Measurements from ENCODE around the gene FOSL1. TPM values are rescaled to one million over a fixed set of nuclear protein-coding genes. Genes with fewer than 3 reads are reported as not detected.
"Not testable (repeated sequence)": the region's sequence is repeated elsewhere in the genome, so short reads cannot be mapped to it uniquely, and the experiment has no call there.

FOSL1 gene
- total RNA-seq, 1 experiment from 2014 or later = 1.5 TPM

GRCh38 chr11:65894034-65894591 lies 6.1 kb downstream of the FOSL1 start:
- Histone ChIP-seq H3K27ac (no peak overlapping the region), H3K27me3 (no peaks in the 10 kb centered on the region), H3K4me1 (peaks cover 19% of the 10 kb centered on the region; the same call in 1 of the 2 replicates), H3K9me3 (replicated peaks) (no peaks in the 10 kb centered on the region), H3K36me3 (no peaks in the 10 kb centered on the region), H3K4me3 (no peak overlapping the region)
- no peak for DNase-seq

- H3K4me3 ChIP-seq = no peak overlapping the region
- peaks cover 13% of the 10 kb centered on the region; the same call in 1 of the 2 replicates for H3K4me1 ChIP-seq
- no peak overlapping the region for H3K27ac ChIP-seq
- H3K9me3 ChIP-seq (replicated peaks) = no peaks in the 10 kb centered on the region
- H3K36me3 ChIP-seq = no peaks in the 10 kb centered on the region
- H3K27me3 ChIP-seq = no peaks in the 10 kb centered on the region
- DNase-seq = no peak
Measured at GRCh38 chr11:65892661-65893317, 7.4 kb downstream of the FOSL1 start.

GRCh38 chr11:65892137-65892540 lies 8.0 kb downstream of the FOSL1 start:
- not testable (repeated sequence) for H3K27me3 ChIP-seq; H3K36me3 ChIP-seq; DNase-seq; H3K27ac ChIP-seq; H3K9me3 ChIP-seq (replicated peaks)
- peak overlapping the region; percentile 72 for H3K4me3 ChIP-seq
- peaks cover 13% of the 10 kb centered on the region; the same call in 1 of the 2 replicates for H3K4me1 ChIP-seq

- Histone ChIP-seq H3K4me1 (peaks cover 9% of the 10 kb centered on the region; the same call in 1 of the 2 replicates), H3K36me3 (no peaks in the 10 kb centered on the region), H3K9me3 (replicated peaks) (no peaks in the 10 kb centered on the region), H3K4me3 (peak overlapping the region; percentile 72), H3K27ac (peak overlapping the region; percentile 50), H3K27me3 (no peaks in the 10 kb centered on the region)
- DNase-seq = peak; percentile 77 to 79
Measured at GRCh38 chr11:65891219-65892136, 8.7 kb downstream of the FOSL1 start.

- no peaks in the 10 kb centered on the region for H3K9me3 ChIP-seq (replicated peaks)
- DNase-seq = peak; percentile 95 to 96
- H3K4me3 ChIP-seq = peak within 1 kb of the TSS; percentile 72
- no peaks in the 10 kb centered on the region for H3K36me3 ChIP-seq
- no peaks in the 10 kb centered on the region for H3K27me3 ChIP-seq
- H3K4me1 ChIP-seq = peaks cover 9% of the 10 kb centered on the region; the same call in 1 of the 2 replicates
- H3K27ac ChIP-seq = peak within 1 kb of the TSS; percentile 50
Measured at GRCh38 chr11:65890324-65891218, 9.6 kb downstream of the FOSL1 start, which contains the start of gene CCDC85B. CCDC85B (plus strand) TSS chr11:65890673; CDS start chr11:65890784, 111 bp downstream.

- Histone ChIP-seq H3K9me3 (replicated peaks) (no peaks in the 10 kb centered on the region), H3K4me1 (peaks cover 9% of the 10 kb centered on the region; the same call in 1 of the 2 replicates), H3K36me3 (peaks cover 17% of the 10 kb centered on the region), H3K27me3 (no peaks in the 10 kb centered on the region), H3K27ac (peak within 1 kb of the TSS; percentile 31; the same call in 1 of the 2 replicates), H3K4me3 (peak within 1 kb of the TSS; percentile 72)
- DNase-seq = peak; percentile 97 to 98
Measured at GRCh38 chr11:65888163-65888814, 11.9 kb downstream of the FOSL1 start, which contains the start of gene FIBP. FIBP (minus strand) TSS chr11:65888471; CDS start chr11:65888418, 53 bp downstream.

GRCh38 chr11:65887723-65888162 lies 12.4 kb downstream of the FOSL1 start:
- peaks cover 17% of the 10 kb centered on the region for H3K36me3 ChIP-seq
- peak overlapping the region; percentile 24; the same call in 1 of the 2 replicates for H3K27ac ChIP-seq
- no peaks in the 10 kb centered on the region for H3K27me3 ChIP-seq
- H3K4me1 ChIP-seq = peaks cover 9% of the 10 kb centered on the region; the same call in 1 of the 2 replicates
- peak overlapping the region; percentile 72 for H3K4me3 ChIP-seq
- DNase-seq = no peak
- no peaks in the 10 kb centered on the region for H3K9me3 ChIP-seq (replicated peaks)

GRCh38 chr11:65886826-65887722 lies 13.1 kb downstream of the FOSL1 start:
- DNase-seq = no peak
- H3K4me3 ChIP-seq = peak overlapping the region; percentile 72
- no peaks in the 10 kb centered on the region for H3K27me3 ChIP-seq
- H3K36me3 ChIP-seq = peaks cover 17% of the 10 kb centered on the region
- peaks cover 9% of the 10 kb centered on the region; the same call in 1 of the 2 replicates for H3K4me1 ChIP-seq
- H3K9me3 ChIP-seq (replicated peaks) = no peaks in the 10 kb centered on the region
- H3K27ac ChIP-seq = no peak overlapping the region

GRCh38 chr11:65885808-65886536 lies 14.2 kb downstream of the FOSL1 start:
- Histone ChIP-seq H3K4me3 (no peak overlapping the region), H3K27ac (no peak overlapping the region), H3K4me1 (peaks cover 5% of the 10 kb centered on the region; the same call in 1 of the 2 replicates), H3K36me3 (peaks cover 17% of the 10 kb centered on the region), H3K9me3 (replicated peaks) (no peaks in the 10 kb centered on the region), H3K27me3 (no peaks in the 10 kb centered on the region)
- no peak for DNase-seq

GRCh38 chr11:65885231-65885630 lies 15.0 kb downstream of the FOSL1 start:
- H3K4me1 ChIP-seq = peaks cover 5% of the 10 kb centered on the region; the same call in 1 of the 2 replicates
- no peak overlapping the region for H3K4me3 ChIP-seq
- H3K36me3 ChIP-seq = peaks cover 17% of the 10 kb centered on the region
- DNase-seq = no peak
- no peaks in the 10 kb centered on the region for H3K27me3 ChIP-seq
- H3K27ac ChIP-seq = no peak overlapping the region
- no peaks in the 10 kb centered on the region for H3K9me3 ChIP-seq (replicated peaks)

GRCh38 chr11:65884716-65885092 lies 15.5 kb downstream of the FOSL1 start:
- DNase-seq = peak; percentile 73 to 83
- no peak overlapping the region for H3K4me3 ChIP-seq
- H3K27me3 ChIP-seq = no peaks in the 10 kb centered on the region
- no peaks in the 10 kb centered on the region for H3K9me3 ChIP-seq (replicated peaks)
- H3K4me1 ChIP-seq = peaks cover 3% of the 10 kb centered on the region; the same call in 1 of the 2 replicates
- no peak overlapping the region for H3K27ac ChIP-seq
- H3K36me3 ChIP-seq = peaks cover 17% of the 10 kb centered on the region

All from SJCRH30 (cell line).